Thymus (tissue), 11 donors: ENCODE measurements around the gene SLC24A3. TPM values are rescaled to one million over a fixed set of nuclear protein-coding genes. Genes with fewer than 3 reads are reported as not detected.

Source experiments
- DNase-seq, 9 donors: peaks; one replicate each; pipeline ENCODE4 v3.0.0-alpha.2; 2013; ENCODE audit warnings: low spot score in 9 of 9, low read depth in 6 of 9, missing footprints in 1 of 9
- H3K27ac ChIP-seq, 2 donors: one replicate each; pipeline ENCODE4 v1.5.1; 2013; ENCODE audit warnings: control low read depth in 1 of 2, low read depth in 1 of 2, low read length in 1 of 2, mild to moderate bottlenecking in 1 of 2, moderate library complexity in 1 of 2
- H3K27me3 ChIP-seq, 2 donors: one replicate each; pipeline ENCODE4 v1.5.1; 2013; ENCODE audit warnings: low read length in 1 of 2; ENCODE audit not compliant: control insufficient read depth in 2 of 2, insufficient read depth in 1 of 2
- H3K36me3 ChIP-seq, 2 donors: one replicate each; pipeline ENCODE4 v1.5.1; 2013; ENCODE audit warnings: low read length in 1 of 2, mild to moderate bottlenecking in 1 of 2, moderate library complexity in 1 of 2; ENCODE audit not compliant: control insufficient read depth in 2 of 2, insufficient read depth in 2 of 2
- H3K4me1 ChIP-seq, 2 donors: one replicate each; pipeline ENCODE4 v1.5.1; 2013; ENCODE audit warnings: low read length in 2 of 2; ENCODE audit not compliant: control insufficient read depth in 2 of 2, insufficient read depth in 2 of 2
- H3K4me3 ChIP-seq, 2 donors: one replicate each; pipeline ENCODE4 v1.5.1; 2013; ENCODE audit warnings: low read length in 2 of 2, control low read depth in 1 of 2, mild to moderate bottlenecking in 1 of 2
- H3K9me3 ChIP-seq, 2 donors: one replicate each; pipeline ENCODE4 v1.5.1; 2013; ENCODE audit warnings: low read length in 1 of 2, mild to moderate bottlenecking in 1 of 2; ENCODE audit not compliant: control insufficient read depth in 2 of 2, insufficient read depth in 1 of 2
- WGBS: extraction: QIAGEN DNeasy Blood & Tissue Kit; methylation state at CpG from one replicate; pipeline ENCODE4 v1.1.7; 2013; 5-methylcytosine and 5-hydroxymethylcytosine counted together
- polyA plus RNA-seq: library from polyadenylated mRNA; stranded (reverse); fragments of 200-250 nt; gene quantifications from one replicate; pipeline ENCODE4 v1.2.3, GENCODE V29; 2013
- total RNA-seq: library from RNA; stranded (reverse); fragments of 120-200 nt; gene quantifications from one replicate; pipeline ENCODE4 v1.2.4, GENCODE V29; 2013
- donor health status: healthy.

The SLC24A3 gene
- total and polyA plus RNA-seq, 2 donors, result 0.99 to 2.1 TPM

GRCh38 chr20:19260412-19261090 lies 48.1 kb downstream of the SLC24A3 start:
- Histone ChIP-seq H3K27ac (no peak overlapping the region), H3K4me1 (peaks cover 0 to 7% of the 10 kb centered on the region in 2 donors), H3K4me3 (no peak overlapping the region), H3K9me3 (no peaks in the 10 kb centered on the region), H3K36me3 (no peaks in the 10 kb centered on the region), H3K27me3 (no peaks in the 10 kb centered on the region)
- DNase-seq, result peak in 1 of 9 donors; percentile 42
- 86% methylated on average over 9 of the region's 9 CpGs for WGBS

DNA sequence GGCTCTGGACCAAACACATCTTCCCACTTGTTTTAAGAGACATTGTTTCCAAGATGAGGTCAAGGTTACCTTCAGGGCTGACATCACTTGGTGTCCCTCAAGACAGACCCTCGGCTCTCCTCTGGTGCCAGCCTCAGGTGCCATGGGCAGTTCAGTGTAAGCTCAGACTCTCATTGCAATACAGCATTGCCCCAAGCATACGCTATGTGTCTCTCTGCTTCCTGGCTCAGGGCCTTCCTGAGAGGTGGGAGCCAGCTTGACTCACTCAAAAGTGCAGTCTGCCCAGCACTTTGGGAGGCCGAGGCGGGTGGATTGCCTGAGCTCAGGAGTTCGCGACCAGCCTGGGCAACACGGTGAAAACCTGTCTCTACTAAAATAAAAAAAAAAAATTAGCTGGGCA lies 51.7 kb downstream of the SLC24A3 start:
- H3K4me1 ChIP-seq, result peaks cover 0 to 3% of the 10 kb centered on the region in 2 donors
- no peak overlapping the region for H3K4me3 ChIP-seq
- H3K9me3 ChIP-seq, result no peaks in the 10 kb centered on the region
- H3K27me3 ChIP-seq, result no peaks in the 10 kb centered on the region
- H3K36me3 ChIP-seq, result no peaks in the 10 kb centered on the region
- no peak for DNase-seq
- no peak overlapping the region for H3K27ac ChIP-seq
- 98% methylated on average over 7 of the region's 7 CpGs for WGBS

DNA sequence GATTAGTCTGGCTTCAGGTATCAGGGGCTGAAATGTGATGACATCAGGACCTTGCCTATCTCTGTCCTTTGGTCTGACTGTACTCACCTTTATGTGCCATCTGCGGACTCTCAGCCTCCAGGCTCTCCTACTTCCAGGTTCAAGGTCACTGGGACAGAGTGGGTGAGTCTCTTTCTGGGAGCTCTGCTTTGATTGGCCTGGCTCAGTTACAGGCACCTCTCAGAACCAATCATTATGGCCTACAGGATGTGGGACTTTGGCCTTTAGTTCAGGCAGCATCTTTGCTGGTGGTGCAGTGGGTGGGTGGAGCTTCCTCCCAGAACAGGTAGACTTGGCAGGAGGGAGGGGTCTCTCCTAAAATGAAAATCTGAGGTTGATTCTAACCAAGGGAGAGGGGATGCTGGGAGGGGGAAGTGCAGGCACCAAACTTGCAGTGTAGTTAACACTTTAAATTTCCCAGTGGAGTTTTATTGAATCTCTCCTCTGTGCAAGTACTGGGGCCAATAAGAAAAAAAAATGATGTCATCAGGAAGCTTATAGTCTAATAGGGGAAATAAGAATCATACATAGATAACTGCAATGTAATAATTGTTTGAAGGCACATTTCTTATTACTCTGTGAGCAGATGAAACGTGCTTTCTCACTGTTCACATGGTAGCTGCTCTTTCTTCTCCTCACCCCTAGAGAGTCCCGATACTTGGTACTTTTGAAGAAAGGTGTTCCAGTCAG lies 53.4 kb downstream of the SLC24A3 start:
- peak in 2 of 9 donors; percentile 24 to 42 for DNase-seq
- WGBS, result 99% methylated on average over 3 of the region's 3 CpGs
- no peaks in the 10 kb centered on the region for H3K9me3 ChIP-seq
- H3K4me1 ChIP-seq, result peaks cover 0 to 3% of the 10 kb centered on the region in 2 donors
- H3K36me3 ChIP-seq, result no peaks in the 10 kb centered on the region
- H3K27ac ChIP-seq, result no peak overlapping the region
- H3K27me3 ChIP-seq, result no peaks in the 10 kb centered on the region
- no peak overlapping the region for H3K4me3 ChIP-seq

DNA sequence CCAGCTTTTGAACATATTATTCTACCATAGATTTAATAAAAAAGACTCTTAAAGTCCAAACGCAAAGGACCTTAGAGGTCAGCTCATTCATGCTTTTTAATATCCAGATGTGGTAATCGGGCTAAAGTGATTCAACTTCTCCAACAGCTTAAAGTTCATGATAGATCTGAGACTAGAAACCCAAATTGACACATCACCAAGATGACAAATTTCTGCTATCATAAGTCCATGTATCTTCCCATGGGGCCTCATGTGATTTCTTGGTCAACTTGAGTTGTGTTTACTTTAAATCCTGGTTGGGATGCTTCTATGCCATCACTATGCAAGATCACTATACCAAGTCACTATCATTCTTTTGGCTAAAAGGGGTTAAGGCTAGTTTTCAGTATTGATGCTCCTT lies 56.0 kb downstream of the SLC24A3 start:
- no peak for DNase-seq
- Histone ChIP-seq H3K36me3 (no peaks in the 10 kb centered on the region), H3K27me3 (no peaks in the 10 kb centered on the region), H3K4me3 (no peak overlapping the region), H3K27ac (no peak overlapping the region), H3K9me3 (no peaks in the 10 kb centered on the region), H3K4me1 (no peaks in the 10 kb centered on the region)
- WGBS, result 95% methylated on average over 2 of the region's 2 CpGs

DNA sequence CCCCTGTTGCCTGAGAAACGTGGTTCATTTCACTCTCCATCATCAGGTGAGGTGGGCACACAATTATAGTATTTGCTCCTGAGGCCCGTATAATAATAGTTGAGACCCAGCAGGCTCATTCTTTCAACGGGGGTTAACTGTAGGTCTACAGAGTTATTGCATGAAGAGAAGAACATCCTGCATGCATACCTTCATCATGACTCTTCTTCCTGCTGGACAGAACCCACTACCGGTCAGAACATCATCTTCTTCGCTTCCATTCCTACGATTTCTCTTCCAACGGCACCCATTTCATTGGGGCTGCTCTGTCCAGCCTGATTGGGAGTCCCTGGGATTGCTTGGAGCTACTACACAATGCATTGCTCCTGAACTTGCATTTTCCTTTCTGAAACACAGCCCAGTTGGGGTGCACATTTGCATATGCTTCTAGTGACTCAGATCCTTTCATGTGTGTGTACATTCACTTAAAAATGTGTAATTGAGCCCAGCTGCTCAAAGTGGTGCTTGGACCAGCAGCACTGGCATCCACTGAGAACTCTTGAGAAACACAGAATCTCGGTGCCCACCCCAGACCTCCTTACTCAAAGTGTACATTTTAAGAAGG lies 57.4 kb downstream of the SLC24A3 start:
- H3K9me3 ChIP-seq, result no peaks in the 10 kb centered on the region
- H3K4me3 ChIP-seq, result no peak overlapping the region
- no peaks in the 10 kb centered on the region for H3K27me3 ChIP-seq
- H3K36me3 ChIP-seq, result no peaks in the 10 kb centered on the region
- H3K27ac ChIP-seq, result no peak overlapping the region
- DNase-seq, result no peak
- WGBS, result 93% methylated on average over 8 of the region's 8 CpGs
- peaks cover 0 to 2% of the 10 kb centered on the region in 2 donors for H3K4me1 ChIP-seq

DNA sequence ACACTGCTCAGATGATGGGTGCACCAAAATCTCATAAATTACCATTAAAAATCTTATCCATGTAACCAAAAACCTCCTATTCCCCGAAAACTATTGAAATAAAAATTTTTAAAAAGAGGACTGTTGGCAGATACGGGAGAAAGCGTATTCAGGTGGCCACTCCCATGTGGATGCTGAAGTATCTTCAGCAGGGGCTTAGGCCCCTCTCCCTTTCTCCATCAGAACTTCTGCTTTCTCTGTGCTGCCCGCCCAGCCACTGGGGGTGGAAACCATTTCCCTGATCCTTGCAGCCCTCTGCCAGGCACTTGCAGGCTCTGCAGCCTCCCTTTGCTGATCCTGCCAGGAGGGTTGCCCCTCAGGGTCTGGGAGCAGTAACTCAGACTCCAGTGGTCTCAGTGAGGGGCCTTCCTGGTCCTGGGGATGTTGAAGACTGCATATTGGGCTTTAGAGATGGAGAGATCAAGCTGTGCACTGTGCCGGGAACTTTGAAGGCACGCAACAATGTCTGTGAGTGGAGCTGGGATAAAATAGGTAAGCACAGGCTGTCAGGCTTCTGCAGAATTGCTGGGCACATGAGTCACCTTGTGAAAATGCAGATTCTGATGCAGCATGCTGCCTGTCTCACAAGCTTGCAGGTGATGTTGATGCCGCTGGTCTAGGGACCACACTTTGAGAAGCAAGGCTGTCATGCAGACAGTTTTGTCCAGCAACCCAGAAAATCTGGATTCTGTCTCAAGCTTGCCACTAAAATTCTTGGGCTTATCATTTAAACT lies 59.6 kb downstream of the SLC24A3 start:
- no peak for DNase-seq
- Histone ChIP-seq H3K27ac (no peak overlapping the region), H3K27me3 (no peaks in the 10 kb centered on the region), H3K9me3 (no peaks in the 10 kb centered on the region), H3K4me3 (no peak overlapping the region), H3K36me3 (no peaks in the 10 kb centered on the region), H3K4me1 (peaks cover 0 to 12% of the 10 kb centered on the region in 2 donors)
- WGBS, result 98% methylated on average over 7 of the region's 7 CpGs

DNA sequence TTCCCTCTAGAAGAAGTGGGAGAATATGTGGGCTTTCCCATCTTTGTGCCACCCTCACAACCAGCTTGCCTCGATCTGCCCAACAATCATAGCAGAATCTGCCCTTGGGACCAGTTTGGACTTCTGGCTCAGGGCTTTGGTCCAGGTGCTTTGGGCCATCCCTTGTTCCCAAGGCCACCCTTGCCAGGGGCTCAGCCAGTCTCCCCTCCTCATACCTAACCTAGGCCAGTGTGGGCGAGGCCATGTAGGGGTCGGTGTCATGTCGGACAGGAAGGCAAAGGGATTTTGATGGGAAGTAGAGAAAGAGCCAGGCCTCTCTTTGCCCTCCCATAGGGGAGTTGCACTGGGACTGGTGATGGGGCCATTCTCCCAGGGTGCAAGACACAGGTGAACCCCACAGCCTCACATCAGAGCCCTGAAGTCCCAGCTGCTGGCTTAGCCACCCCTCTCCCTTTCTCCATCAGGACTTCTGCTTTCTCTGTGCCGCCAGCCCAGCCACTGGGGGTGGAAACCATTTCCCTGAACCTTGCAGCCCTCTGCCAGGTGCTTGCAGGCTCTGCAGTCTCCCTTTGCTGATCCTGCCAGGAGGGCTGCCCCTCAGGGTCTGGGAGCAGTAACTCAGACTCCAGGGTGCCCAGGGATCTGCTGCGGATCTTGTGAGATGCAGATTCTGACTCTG lies 60.7 kb downstream of the SLC24A3 start:
- H3K36me3 ChIP-seq, result no peaks in the 10 kb centered on the region
- no peak for DNase-seq
- peaks cover 0 to 12% of the 10 kb centered on the region in 2 donors for H3K4me1 ChIP-seq
- H3K27ac ChIP-seq, result no peak overlapping the region
- 84% methylated on average over 6 of the region's 6 CpGs for WGBS
- no peaks in the 10 kb centered on the region for H3K9me3 ChIP-seq
- H3K4me3 ChIP-seq, result no peak overlapping the region
- H3K27me3 ChIP-seq, result no peaks in the 10 kb centered on the region

- H3K4me1 ChIP-seq, result peaks cover 0 to 12% of the 10 kb centered on the region in 2 donors
- H3K27me3 ChIP-seq, result no peaks in the 10 kb centered on the region
- 97% methylated on average over 5 of the region's 5 CpGs for WGBS
- no peak for DNase-seq
- no peak overlapping the region for H3K4me3 ChIP-seq
- H3K36me3 ChIP-seq, result no peaks in the 10 kb centered on the region
- no peak overlapping the region for H3K27ac ChIP-seq
- H3K9me3 ChIP-seq, result no peaks in the 10 kb centered on the region
These were observed 61.6 kb downstream of the SLC24A3 start for GRCh38 chr20:19274001-19274400.
